ENCODE results near the gene FMNL3.

FMNL3 gene

GRCh38 chr12:49588281-49588680 lies 118.9 kb downstream of the FMNL3 start:
- DNase-seq = no peak

DNA sequence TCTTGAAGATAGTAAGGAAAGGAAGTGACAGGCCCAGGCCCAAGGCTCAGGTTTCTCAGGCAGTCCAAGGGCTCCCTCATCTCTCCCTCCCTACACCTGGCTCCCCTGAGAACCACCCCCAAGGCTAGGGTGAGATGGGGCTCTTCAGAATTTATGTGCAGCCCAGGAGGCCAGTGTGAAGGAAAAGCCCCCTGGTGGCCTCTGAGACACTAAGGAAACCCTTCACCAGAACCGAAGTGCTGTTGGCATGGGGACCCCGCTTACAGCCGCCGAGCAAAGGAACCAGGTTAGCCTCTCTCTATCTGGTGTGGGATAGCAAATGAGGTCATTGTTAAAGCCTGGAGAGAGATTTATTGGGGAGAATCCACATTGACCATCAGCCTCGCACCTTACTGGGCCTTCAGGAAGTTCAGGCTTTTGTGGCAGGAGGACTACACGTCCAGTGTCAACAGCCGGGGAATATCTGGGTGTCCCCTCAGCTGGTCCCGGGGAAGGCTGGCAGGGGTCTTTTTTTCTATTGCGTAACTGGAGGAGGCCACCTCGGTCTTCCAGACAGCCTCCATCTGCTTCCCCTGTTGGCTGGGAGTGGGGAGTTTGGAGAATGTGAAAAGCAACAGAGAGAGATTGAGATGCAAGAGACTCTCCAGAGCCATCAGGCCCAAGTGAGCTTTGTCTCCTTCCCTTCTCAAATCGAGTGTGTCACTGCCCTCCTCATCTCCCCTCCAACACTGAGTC lies 119.9 kb downstream of the FMNL3 start:
- no peak for DNase-seq
